ENCODE measurements around the gene PRDM7.
A peak's percentile ranks its signal among the peaks of the same experiment; 100 is the strongest.
"Not testable (repeated sequence)": the region's sequence is repeated elsewhere in the genome, so short reads cannot be mapped to it uniquely, and the experiment has no call there.

Gene PRDM7

GRCh38 chr16:90072442-90073105 is 4.6 kb downstream of the PRDM7 start:
- DNase-seq = peak; percentile 16

- no peak for DNase-seq
Measured at GRCh38 chr16:90070440-90070839, 6.7 kb downstream of the PRDM7 start.

DNA sequence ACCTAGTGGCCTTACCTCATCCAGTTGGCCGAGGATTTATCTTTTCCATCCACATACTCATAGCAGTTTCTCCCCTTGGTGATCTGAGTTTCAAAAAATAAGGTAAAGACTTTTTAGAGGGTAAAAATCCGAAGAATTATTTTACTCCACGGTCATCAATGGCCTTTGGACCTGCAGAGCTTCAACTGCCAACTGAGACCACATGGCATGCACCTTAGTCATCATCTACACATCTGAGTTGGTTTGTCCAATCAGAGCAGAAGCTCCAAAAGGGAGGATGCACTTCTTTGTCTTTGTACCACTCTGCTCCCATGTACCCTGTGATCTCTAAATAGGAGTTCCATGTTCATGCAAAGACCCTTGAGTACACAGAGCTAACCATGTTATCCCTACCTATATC is 15.7 kb downstream of the PRDM7 start:
- no peak for DNase-seq

- peak; percentile 81 for DNase-seq
Measured at GRCh38 chr16:90057738-90058173, 19.4 kb downstream of the PRDM7 start.

GRCh38 chr16:90056521-90056920 is 20.6 kb downstream of the PRDM7 start:
- not testable (repeated sequence) for DNase-seq

- no peak for DNase-seq
Measured at GRCh38 chr16:90055371-90055770, 21.8 kb downstream of the PRDM7 start.

DNA sequence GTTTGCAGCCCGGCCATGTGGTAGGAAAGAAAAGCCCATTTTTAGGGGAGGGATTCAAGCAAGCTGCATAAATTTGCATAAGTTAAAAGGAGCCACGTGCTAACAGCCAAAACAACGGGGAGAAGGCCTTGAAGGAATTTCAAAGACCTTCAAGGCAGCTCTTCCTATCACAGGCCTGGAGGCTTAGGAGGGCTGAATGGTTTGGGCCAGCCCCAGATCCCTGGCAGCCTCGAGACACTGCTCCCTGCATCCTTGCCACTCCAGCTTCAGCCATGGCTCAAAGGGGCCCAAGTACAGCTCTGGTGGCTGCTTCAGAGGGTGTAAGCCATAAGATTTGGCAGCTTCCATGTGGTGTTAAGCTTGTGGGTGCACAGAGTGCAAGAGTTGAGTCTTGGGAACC is 22.6 kb downstream of the PRDM7 start:
- no peak for DNase-seq

GRCh38 chr16:90053902-90054500 is 23.1 kb downstream of the PRDM7 start:
- DNase-seq = no peak

DNA sequence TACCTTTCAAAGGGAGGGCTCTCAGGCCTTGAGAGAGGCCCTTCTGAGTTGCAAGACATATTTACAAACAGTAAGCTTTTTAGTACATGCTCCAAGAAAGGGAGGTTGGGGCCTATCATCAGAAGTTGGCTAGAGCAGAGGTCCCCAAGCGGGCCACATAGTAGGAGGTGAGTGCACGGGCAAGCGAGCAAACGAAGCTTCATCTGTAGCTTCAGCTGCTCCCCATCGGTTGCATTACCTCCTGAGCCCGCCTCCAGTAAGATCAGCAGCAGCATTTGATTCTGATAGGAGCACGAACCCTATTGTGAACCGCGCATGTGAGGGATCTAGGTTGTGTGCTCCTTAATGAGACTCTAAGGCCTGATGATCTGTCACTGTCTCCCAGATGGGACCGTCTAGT is 26.2 kb downstream of the PRDM7 start:
- no peak for DNase-seq

GRCh38 chr16:90048737-90049330 is 28.3 kb downstream of the PRDM7 start:
- DNase-seq = no peak

DNA sequence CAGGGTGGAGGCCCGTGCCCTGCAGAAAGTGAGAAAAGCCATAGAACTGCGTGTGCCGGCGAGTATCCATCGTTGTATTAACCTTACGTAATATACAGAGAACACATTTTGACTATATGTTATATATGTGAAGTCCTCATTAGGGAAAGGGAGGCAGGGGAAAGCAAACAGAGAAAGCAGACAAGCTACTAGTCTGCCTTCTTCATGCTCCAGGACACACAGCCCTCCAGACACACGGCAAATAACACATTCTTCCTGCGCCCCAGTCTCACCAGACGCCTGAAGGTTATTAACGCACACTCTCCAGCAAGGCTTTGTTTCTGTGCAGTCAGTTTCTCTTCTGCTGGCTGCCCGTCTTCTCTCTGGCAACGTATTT is 28.8 kb downstream of the PRDM7 start:
- DNase-seq = no peak

DNA sequence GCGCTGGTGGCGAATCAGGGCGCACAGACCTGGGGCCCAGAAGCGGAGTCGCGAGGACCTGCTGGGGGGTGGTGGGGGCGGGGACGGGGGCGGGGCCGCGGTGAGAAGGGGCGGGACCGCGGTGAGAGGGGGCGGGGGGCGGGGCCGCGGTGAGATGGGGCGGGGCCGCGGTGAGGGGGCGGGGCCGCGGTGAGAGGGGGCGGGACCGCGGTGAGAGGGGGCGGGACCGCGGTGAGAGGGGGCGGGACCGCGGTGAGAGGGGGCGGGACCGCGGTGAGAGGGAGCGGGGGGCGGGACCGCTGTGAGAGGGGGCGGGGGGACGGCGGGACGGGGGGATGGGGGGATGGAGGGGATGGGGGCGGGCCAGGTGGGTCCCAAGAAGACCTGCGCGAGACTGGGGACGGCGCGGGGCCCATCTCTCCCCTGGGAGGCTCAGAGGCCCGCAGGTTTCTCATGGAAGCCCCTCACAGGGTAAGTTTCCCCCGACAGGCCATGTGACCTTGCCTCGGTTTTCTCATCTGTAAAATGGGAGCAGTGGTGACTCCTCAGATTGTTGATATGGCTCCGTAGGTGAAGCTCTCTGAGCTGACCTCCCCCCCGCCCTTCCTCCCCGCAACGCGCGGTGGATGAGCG is 29.3 kb downstream of the PRDM7 start:
- no peak for DNase-seq

DNA sequence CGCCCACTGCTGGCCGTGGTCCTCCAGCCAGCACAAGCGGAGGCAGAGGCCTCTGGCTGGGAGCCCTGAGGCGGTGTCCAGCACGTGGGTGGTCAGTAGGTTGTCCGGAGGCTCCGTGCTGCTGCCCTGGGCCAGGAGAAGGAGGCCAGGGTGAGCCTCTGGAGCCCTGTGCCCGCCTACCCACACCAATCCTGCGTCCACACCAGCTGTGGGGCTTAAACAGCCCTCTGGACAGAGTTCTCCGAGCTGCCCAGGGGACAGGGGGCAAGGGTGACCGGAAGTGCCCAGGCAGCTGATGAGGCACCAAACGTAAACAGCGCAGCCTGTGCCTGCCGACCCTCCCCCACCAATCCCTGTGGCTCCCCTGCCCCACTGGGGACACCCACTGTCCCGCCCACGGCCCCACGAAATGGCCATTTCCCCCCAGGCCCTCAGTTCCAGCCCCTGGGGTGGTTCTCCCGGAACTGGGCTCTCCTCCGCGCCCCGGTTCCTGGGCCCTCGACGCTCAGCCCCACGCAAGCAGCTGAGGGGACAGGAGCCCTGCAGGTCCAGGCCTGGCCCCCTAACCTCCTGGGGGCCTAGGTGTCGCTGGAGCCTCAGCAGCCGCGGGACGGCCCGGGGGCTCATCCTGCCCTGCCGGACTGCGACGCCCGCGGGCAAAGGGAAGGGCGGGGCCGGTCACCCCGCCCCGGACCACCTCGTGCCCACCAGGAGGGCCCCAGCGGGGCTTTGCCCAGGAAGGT is 30.0 kb downstream of the PRDM7 start:
- peak; percentile 12 for DNase-seq

- no peak for DNase-seq
Measured at GRCh38 chr16:90046122-90046970, 30.8 kb downstream of the PRDM7 start.

GRCh38 chr16:90044111-90044551 is 33.0 kb downstream of the PRDM7 start:
- DNase-seq = no peak

GRCh38 chr16:90043526-90043925 is 33.6 kb downstream of the PRDM7 start:
- no peak for DNase-seq

DNA sequence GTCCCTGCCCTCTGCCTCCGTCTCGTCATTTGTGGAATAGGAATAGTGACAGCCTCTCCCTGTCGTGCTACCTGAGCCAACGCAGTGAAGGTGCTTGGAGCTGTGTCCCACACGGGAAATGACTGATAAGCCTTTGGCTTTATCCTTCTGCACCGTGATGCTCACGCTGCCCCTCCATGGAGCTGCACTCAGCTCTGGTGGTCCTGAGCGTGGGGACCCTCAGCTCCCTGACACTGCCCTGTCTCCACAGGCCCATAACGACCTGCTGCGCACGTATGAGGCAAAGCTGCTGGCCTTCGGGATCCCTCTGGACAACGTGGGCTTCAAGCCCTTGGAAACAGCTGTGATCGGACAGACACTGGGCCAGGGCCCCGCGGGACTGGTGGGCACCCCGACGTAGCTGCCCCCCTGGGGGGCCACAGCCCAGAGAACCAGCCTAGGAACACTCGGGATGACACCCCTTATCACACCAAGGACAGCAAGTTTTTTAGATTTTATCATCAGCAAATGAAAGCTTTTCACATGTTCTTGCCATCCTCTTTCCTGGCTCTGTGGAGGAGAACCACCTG is 34.1 kb downstream of the PRDM7 start:
- DNase-seq = no peak

- no peak for DNase-seq
Measured at GRCh38 chr16:90041896-90042473, 35.1 kb downstream of the PRDM7 start.

DNA sequence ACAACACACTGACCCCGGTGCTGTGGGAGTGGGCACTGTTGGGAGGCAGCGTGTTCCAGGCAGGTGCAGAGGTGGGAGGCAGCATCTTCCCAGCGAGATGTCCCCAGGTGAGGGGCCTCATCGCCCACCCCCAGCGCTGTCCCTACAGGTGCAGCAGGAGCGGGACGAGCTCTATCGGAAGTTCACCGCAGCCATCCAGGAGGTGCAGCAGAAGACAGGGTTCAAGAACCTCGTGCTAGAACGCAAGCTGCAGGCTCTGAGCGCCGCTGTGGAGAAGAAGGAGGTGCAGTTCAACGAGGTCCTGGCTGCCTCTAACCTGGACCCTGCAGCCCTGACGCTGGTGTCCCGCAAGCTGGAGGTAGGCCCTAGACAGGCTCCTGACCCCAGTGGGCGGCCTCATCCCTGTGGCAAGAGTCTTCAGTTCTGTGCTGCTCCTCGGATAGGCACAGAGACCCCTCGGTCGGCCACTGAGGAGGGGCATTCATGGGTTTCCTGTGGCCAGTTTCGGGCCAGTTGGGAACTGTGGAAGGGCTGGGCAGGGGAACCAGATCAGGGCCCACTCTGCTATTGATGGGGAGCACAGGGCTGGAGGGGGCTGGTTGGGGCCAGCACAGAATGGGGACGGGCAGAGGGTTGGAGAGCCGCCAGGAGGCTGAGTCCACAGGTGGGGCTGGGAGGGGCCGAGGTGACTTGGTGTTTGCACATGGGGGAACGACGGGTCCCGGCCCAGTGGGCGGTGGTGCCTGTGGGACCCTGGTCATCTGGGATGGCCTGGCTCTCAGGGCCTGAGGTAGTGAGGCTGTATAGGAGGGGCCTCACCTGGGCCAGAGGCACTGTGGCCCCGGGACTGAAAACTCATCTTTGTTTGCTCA is 36.7 kb downstream of the PRDM7 start:
- DNase-seq = no peak

GRCh38 chr16:90037276-90037675 is 39.9 kb downstream of the PRDM7 start:
- DNase-seq = no peak

Measured in fibroblast of skin of back (primary cell).